ENCODE results near the gene EVC2.

Gene EVC2

DNA sequence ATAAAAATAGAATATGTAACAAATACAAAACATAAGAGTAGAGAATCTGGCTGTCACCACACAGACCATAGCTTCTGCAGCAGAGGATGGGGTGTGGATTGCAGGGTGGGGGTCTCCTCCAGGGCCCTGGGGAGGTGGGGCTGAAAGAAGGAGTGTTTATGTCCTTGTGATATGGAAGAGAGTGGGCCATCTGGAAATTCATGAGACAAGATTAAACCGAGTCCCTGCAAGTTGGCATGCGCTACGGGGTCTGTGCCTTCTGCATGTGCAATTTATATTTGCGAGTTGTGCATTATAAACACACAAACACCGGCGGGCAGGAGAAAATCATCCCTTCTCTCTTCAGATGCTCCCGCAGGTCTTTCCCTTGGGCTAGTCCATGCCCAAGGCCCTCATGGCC is 145.9 kb downstream of the EVC2 start:
- DNase-seq (ENCODE audit: low spot score): no peak

- DNase-seq (ENCODE audit: low spot score): no peak
Observed at GRCh38 chr4:5561286-5561685, 147.1 kb downstream of the EVC2 start.

DNA sequence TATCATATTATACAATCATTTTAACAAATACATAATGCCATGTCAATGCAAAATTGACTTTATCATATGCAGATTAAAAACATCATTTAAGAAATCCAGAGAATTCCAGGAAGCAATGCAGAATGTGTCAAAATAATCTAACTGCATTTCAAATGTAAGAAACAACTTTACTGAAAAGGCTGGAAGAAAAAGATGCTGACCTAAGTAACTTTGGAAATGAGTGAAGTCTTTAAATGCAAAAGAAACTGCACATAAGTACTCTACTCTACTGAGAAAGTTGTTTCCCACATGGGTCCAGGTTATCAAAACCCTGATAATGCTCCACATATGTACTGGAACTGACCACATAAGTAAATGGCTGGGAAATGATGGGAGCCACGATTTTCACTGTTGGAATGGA is 149.9 kb downstream of the EVC2 start:
- DNase-seq (ENCODE audit: low spot score): no peak

DNA sequence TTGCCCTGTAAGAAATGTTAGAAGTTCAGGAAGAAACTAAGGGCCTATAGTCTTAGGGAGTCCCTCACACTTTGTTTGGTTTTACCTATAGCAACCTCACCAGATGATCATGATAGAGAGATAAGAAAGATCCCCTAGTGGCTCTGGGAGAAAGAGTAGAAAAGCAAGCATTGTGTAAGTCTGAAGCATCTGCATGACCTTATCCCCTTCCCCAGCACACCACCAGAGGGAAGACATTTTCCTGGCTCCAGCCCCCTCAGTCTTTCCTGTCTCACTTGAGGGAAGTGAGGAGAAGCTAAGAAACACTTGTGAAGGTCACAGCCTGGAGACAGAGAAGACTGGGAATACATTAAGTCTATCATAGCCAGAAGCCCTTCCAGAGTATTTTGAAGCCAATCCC is 154.0 kb downstream of the EVC2 start:
- DNase-seq (ENCODE audit: low spot score): no peak

DNA sequence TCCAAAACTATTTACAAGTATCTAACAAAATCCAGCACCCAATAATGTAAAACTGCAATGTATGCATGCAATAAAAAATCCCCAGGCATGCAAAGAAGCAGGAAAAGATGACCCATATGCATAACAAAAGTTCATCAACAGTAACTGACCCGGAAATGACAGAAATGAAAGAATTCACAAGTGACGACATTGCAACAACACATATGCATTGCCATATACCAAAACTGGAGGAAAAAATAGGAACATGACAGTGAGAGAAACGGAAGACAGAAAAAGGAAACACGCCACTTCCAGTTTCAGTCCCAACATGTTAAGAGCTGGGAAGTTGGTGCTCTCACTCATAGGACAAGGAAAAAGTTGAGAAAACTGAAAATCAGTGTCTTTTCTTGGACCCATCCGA is 154.6 kb downstream of the EVC2 start:
- no peak for DNase-seq (ENCODE audit: low spot score)

DNA sequence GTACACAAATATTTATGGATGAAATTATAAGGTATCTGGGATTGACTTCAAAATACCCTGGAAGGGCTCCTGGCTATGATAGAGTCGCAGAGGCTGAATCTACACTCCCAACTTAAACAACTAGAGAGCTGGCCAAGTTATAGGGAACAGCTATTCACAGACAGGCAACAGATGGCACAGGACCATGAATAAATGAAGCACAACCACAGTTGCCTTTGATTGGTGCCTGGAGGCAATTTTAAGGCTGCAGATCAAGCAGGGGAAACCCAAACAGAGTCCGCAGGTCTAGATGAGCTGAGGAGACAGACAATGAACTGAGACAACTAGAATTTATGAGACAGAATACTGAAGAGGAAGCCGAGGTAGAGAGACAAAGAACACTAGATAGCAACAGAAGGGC is 155.9 kb downstream of the EVC2 start:
- no peak for DNase-seq (ENCODE audit: low spot score)

DNA sequence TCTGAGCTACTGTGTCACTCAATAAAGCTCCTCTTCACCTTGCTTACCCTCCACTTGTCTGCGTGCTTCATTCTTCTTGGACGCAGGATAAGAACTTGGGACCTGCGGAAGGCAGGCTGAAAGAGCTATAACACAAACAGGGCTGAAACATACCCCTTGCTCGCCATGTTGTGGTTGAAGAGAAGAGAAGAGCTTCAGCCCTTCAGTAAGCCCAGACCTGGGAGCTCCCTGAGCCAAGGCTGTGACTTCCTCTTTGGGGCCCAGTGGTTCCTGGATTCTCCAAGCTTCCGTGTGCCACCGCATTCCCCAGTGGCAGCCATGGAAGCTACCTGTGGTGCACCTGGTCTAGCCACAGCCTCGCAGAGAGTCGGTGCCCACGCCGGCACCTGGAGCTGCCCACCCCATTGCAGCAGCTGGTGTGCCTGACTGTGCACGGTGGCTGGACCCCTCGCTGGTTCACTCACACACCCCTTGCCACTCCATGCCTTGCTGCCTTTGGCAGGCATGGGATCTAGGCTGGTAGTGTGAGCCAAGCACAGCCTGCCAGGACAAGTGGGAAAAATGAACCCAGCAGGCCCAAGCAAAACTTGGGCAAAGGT is 160.6 kb downstream of the EVC2 start:
- no peak for DNase-seq (ENCODE audit: low spot score)

- no peak for DNase-seq (ENCODE audit: low spot score)
Observed at GRCh38 chr4:5545271-5545670, 163.1 kb downstream of the EVC2 start.

DNA sequence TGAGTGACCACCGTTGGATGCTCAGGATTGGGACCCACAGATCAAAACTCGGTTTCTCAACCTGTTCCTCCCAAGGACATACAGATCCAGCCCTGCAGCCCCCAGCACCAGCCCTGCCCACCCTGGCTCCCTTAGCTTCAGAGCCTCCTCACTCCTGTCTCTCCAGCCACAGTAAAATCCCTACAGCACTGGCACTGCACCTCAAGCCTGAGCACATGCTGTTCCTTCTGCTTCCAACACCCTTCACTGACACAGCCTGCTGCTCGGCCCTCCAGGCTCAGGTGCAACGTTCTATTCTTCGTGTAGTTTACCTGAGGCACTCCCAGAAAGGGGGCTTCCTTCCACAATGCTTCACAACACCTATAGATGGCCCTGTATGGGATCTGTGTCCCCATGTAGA is 163.6 kb downstream of the EVC2 start:
- no peak for DNase-seq (ENCODE audit: low spot score)

DNA sequence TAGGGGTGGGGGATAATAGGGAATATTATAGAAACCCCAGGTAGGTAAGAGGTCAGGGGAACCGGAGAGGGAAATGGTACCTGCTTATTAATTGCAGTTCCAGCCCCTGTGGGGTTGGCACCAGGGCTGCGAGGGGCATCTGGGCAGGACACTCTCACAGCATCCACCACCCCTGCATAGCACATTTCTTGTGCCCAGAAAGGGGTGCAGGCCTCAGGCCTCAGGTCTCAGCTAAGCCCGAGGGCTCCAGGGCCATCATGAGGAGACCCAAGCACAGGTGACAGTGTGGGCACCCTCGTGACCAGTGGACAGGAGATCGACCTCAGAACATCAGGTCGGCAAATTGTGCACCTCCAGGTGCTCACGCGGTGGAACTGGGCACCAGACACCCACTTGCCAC is 164.7 kb downstream of the EVC2 start:
- DNase-seq (ENCODE audit: low spot score): no peak

GRCh38 chr4:5541169-5541568 is 167.2 kb downstream of the EVC2 start:
- no peak for DNase-seq (ENCODE audit: low spot score)

DNA sequence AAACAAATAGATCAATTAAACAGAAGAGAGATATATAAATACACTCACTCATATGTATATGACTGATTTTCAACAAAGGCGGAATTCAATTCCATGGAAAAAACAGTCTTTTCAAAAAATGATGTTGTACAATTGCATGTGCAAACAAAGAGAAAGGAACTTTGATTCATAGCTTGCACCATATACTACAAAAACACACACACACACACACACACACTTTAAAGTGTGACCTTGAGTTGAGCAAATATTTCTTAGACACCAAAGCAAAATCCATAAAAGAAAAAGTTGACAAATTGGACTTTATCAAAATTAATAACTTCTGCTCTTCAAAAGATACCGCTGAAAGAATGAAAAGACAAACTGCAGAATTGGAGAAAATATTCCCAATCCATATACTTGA is 168.8 kb downstream of the EVC2 start:
- no peak for DNase-seq (ENCODE audit: low spot score)

DNA sequence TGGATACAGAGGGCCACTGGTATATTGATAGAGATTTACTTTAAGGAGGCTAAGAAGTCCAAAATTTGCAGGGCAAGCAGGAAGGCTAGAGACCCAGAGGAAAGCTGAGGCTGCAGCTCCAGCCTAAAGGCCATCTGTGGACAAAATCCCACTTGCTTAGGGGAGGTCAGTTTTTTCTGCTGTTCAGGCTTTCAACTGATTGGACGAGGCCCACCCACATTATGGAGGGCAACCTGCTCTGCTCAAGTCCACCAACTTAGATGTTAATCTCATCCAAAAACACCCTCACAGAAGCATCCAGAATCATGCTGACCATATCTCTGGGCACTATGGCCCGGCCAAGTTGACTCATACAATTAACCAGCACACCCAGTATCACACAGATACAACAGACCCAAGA is 176.3 kb downstream of the EVC2 start:
- no peak for DNase-seq (ENCODE audit: low spot score)

GRCh38 chr4:5528031-5528436 is 180.3 kb downstream of the EVC2 start:
- DNase-seq (ENCODE audit: low spot score): no peak

GRCh38 chr4:5527211-5527610 is 181.1 kb downstream of the EVC2 start:
- no peak for DNase-seq (ENCODE audit: low spot score)

GRCh38 chr4:5526080-5526846 is 182.1 kb downstream of the EVC2 start:
- DNase-seq (ENCODE audit: low spot score): no peak

DNA sequence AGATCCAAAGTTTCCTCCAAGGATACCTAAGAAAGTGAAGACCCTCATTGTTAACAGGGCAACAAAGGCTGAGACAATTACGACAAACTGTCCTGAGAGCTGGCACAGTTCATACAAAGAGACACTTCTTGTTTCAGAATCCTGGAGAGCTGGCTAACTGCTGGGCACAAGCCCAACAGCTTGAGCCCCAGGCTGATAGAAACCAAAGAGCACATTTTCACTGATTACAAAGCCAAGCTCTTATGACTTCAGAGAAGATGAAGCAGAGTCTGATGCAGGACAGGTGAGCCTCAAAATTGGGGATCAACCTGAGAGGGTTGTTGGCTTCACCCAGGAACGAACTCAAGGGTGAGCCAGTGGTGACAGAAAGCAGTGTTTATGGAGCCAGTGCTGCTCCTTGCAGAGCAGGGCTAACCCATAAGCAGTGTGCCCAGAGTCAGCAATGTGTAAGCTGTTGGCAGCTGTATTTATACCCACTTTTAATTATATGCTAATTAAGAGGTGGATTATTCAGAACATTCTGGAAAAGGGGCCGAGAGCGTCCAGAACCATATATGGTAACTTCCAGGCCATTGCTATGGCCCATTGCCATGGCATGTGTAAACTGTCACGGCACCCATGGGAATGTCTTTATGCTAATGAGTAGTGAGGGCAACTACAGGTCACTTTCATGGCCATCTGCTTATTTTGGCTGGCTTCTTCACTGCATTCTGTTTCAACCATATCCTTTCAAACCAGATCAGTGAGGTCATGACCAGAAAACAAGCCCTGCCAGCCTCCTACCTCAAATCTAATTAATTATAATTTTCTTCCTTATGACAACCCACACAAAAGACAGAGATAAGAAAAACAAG is 183.7 kb downstream of the EVC2 start:
- DNase-seq (ENCODE audit: low spot score): peak; percentile 38

GRCh38 chr4:5517372-5517771 is 191.0 kb downstream of the EVC2 start:
- DNase-seq (ENCODE audit: low spot score): peak; percentile 25

- DNase-seq (ENCODE audit: low spot score): no peak
Observed at GRCh38 chr4:5515646-5516045, 192.7 kb downstream of the EVC2 start.
